GM18907 (cell line): ENCODE data around the gene BAZ2B.

Source experiments
- ATAC-seq: cut with Tn5 transposase; IDR thresholded peaks from one replicate; pipeline ENCODE4 v1.9.1; 2021; ENCODE audit warnings: mild to moderate bottlenecking, moderate library complexity; ENCODE audit not compliant: unreplicated experiment

Gene BAZ2B

DNA sequence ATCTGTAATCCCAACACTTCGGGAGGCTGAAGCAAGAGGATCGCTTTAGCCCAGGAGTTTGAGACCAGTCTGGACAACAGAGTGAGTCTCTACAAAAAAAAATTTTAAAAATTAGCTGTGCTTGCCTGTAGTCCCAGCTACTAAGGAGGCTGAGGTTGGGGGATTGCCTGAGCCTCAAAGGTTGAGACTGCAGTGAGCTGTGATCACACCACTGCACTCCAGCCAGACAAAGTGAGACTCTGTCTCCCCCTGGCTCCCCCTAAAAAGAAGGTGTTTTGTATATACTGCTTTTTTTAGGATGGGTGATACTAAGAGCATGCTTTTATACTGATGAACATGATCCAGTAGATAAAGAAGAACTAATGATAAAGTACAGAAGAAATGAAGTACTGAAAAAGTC lies 145.0 kb downstream of the BAZ2B start:
- no peak for ATAC-seq

DNA sequence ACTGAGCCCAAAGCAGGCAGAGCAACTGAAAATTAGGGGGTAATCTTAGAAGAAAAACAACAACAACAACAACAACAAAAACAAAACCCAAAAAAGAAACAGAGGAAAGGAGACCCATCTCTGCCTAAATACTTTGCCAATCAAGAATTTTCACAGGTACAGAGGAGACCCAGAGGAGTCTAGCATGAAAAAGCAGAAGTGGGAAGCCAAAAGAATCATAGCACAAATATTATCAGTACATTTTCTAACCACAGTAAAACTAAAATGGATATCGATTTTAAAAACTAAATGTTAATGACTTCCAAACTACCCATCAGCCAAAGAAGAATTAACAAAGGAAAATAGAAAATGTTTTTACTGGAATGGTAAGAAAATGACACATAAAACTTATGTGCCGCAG lies 148.1 kb downstream of the BAZ2B start:
- no peak for ATAC-seq

- no peak for ATAC-seq
Observed at GRCh38 chr2:159462961-159463360, 153.4 kb downstream of the BAZ2B start.

DNA sequence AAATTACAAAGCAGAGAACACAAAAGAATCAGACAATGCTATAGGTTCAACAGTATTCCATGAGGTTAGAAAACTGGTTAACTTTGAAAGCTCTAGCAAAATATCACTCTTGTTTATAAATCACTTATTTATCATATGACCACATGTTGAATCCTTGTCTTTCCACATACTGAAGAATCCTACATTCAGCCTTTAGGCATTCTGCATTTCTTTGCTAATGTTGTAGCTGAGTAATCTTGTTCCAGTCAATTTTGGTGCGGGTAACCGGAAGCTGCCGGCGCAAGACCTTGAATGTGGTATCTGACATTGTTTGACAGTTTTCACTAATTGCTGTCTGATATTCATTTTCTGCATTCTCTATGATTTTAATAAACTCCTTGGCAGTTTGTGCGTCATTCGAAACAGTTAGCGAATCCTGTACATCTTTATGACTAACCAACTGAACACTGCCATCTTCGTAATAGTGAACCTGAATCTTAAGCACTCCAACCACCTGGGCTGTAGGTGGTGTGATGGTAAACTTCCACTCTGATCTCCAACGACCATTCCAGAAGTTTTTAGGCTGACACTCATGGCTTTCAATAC lies 154.1 kb downstream of the BAZ2B start:
- no peak for ATAC-seq

- ATAC-seq: no peak
Observed at GRCh38 chr2:159461076-159461475, 155.3 kb downstream of the BAZ2B start.

DNA sequence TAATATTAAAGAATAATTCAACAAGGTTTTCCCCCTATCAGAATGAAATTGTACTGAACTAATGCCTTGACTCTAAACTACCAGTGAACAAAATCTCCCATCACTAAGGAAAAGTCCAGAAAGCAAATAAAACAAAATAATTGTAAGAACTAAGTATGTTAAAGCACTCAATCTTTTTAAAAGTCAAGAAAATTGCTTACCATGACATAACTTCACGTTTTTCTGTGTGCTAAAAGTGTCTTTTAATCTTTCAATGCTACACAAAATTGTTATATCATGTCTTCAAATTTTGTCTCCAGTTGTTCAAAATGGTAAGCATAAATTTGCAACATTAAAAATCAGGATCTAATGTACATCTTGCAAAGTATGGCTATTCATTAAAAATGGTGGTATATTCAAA lies 156.1 kb downstream of the BAZ2B start:
- ATAC-seq: no peak

DNA sequence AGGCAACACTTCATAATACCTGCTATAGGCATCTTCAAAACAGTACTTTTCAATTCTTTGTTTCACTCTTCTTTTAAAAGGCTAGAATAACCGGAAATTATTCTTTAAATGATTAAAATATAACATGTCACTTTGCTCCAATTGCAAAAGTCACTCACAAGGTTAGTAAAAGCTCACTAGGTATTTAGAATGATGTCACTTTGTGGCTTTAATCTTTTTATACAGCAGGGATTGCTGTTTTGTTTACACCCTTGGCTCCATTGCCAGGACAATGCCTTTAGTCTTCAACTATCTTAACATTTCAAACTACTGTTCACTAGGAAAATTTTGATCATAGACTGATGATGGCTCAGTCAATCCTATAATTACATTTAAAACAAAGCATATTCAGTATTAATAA lies 157.1 kb downstream of the BAZ2B start:
- no peak for ATAC-seq

DNA sequence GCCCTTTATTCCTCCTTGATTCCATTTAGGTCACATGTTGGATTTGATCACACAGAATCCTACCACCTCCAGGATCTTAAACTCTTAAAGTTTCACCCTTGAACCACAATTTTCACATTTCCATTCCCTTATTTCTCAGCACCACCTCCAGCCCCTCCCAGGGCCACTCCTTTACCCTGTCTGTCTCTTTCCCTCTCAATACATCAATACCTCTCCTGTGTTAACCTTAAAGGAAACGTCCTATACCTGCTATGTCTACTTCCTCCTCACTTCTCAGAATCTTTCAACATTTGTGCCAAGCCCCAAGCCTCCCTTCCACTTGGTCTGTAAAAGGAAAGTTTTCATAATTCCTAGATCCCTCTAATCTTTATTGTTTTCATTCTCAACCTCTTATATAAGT lies 158.8 kb downstream of the BAZ2B start:
- ATAC-seq: no peak

- ATAC-seq: peak; percentile 67
Observed at GRCh38 chr2:159456500-159457426, 159.6 kb downstream of the BAZ2B start.

DNA sequence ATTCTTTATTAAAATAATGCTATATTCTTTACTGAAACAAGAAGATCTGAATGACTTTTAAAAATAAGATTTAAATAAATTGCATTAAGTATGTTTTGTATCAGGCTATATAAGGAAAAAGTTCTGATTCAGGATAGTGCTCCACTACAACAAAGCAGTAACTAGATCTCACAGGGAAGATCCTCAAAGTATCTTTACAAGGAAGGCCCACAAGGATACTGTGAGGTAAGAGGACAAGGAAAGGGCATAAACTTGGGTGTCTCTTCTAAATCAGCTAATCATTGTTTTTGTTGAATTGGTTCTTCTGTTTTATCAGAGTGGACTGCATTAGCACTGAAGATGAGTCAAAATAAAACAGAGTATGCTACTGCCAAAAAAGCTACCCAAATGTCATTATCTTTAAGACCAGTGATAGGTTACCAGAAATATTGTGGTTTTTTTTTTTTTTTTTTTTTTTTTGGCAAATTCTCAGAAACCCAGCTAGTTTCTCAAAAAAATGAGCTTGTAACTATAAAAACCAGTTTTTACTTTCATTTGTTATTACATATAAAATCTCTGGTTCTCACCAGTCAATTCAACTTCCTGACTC lies 160.9 kb downstream of the BAZ2B start:
- no peak for ATAC-seq

DNA sequence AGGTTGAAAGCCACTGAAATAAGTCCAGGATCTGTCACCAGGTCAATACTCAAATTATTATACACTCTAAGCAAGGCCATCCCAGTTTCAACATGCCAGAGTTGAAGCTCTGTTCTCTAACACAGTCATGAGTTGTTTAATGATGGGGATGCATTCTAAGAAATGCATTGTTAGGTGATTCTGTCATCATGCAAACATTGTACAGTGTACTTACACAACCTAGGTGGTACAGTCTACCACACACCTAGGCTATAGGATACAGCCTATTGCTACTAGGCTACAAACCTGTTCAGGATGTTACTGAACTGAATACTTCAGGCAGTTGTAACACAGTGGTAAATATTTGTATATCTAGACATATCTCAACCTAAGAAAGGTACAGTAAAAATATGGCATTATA lies 162.2 kb downstream of the BAZ2B start:
- no peak for ATAC-seq

- no peak for ATAC-seq
Observed at GRCh38 chr2:159450180-159450579, 166.2 kb downstream of the BAZ2B start.

DNA sequence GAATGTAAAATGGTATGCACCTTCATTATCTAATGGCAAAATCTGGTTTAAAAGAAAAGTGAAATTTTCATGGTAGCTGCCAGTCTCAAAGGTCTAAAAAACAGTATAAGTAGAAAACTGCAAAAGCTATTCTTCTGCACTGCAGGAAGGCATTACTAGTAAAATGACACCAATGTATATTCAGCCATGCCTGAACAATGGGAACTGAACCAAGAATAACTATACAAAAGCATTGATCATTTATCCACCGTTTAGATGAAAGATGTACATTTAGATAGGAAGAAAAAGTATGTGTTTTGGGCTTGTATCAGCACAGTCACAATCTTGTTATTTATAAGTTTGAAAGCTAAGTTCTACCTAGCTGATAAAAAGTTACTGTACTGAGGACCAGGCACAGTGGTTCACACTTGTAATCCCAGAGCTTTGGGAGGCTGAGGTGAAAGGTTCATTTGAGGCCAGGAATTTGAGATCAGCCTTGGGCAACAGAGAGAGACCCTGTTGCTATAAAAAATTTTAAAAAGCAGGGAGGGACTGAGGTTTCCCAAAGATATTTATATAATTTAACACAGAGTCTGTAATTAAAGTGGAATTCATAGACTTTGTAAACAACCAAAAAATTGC lies 166.7 kb downstream of the BAZ2B start:
- no peak for ATAC-seq

- no peak for ATAC-seq
Observed at GRCh38 chr2:159446817-159447216, 169.5 kb downstream of the BAZ2B start.

- no peak for ATAC-seq
Observed at GRCh38 chr2:159446201-159446600, 170.1 kb downstream of the BAZ2B start.

- ATAC-seq: peak; percentile 82
Observed at GRCh38 chr2:159445307-159445706, 171.0 kb downstream of the BAZ2B start.

GRCh38 chr2:159444754-159445153 lies 171.6 kb downstream of the BAZ2B start:
- ATAC-seq: no peak

DNA sequence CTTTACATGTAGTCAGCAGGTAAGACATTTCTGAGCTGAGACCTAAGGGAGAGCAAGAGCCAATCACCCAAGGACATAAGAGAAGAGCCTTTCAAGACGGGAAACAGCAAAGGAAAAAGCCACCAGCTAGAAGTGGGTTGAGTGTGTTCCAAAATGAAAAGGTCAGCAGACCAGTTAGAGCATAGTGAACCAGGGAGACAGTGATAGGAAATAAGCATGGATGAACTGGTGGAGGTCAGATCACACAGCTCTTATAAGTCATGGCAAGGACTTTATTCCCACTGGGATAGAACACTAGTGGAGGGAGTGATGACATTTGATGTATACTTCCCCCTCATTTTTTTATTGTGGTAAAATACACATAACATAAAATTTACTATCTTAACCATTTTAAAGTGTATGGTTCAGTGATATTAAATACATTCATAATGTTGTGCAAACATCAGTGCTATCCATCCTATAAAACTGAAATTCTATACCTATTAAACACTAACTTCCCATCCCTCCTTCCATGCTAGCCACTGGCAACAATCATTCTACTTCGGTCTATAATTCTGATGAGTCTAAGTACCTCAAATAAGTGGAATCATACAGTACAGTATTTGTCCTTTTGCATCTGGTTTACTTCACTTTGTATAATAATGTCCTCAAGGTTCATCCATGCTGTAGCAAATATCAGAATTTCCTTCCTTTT lies 174.0 kb downstream of the BAZ2B start:
- ATAC-seq: no peak

- ATAC-seq: no peak
Observed at GRCh38 chr2:159441182-159441581, 175.2 kb downstream of the BAZ2B start.

- no peak for ATAC-seq
Observed at GRCh38 chr2:159439421-159439820, 176.9 kb downstream of the BAZ2B start.

- ATAC-seq: no peak
Observed at GRCh38 chr2:159438720-159439353, 177.5 kb downstream of the BAZ2B start.
